Keratinocyte (primary cell): ENCODE data around the gene PALMD. TPM values are rescaled to one million over a fixed set of nuclear protein-coding genes. Genes with fewer than 3 reads are reported as not detected.

Experiments
- DNase-seq: peaks from one replicate; pipeline ENCODE4 v3.0.0-alpha.2; 2011; ENCODE audit warnings: low read depth, missing footprints, low spot score
- FAIRE-seq: peaks from 2 replicates; lab custom pipeline; 2011; peaks lifted over from hg19 to GRCh38; lab: Jason Lieb, UNC
- H2AFZ ChIP-seq: 2 replicates; pipeline ENCODE4 v1.6.0; 2012; ENCODE audit warnings: low read length, control low read depth, inconsistent platforms; ENCODE audit not compliant: control insufficient read depth
- H3K27ac ChIP-seq: 2 replicates; pipeline ENCODE4 v1.5.1; 2011; ENCODE audit warnings: low read length; ENCODE audit not compliant: control insufficient read depth, insufficient read depth
- H3K27me3 ChIP-seq: 3 replicates; pipeline ENCODE4 v1.6.0; 2011; ENCODE audit warnings: low read length; ENCODE audit not compliant: control insufficient read depth, insufficient read depth; ENCODE audit errors: extremely low read depth
- H3K36me3 ChIP-seq, 2 experiments: 2 replicates in 1 of 2; 3 replicates in 1 of 2; pipeline ENCODE4 v1.5.1; 2011; ENCODE audit warnings: low read length in 2 of 2, mild to moderate bottlenecking in 1 of 2; ENCODE audit not compliant: control insufficient read depth in 2 of 2, insufficient read depth in 2 of 2; ENCODE audit errors: extremely low read depth in 1 of 2
- H3K4me1 ChIP-seq: 3 replicates; pipeline ENCODE4 v1.5.1; 2011; ENCODE audit warnings: low read length; ENCODE audit not compliant: control insufficient read depth, insufficient read depth; ENCODE audit errors: extremely low read depth
- H3K4me2 ChIP-seq: 3 replicates; pipeline ENCODE4 v1.6.0; 2011; ENCODE audit warnings: low read depth, low read length; ENCODE audit not compliant: control insufficient read depth, insufficient read depth; ENCODE audit errors: extremely low read depth
- H3K4me3 ChIP-seq, 3 experiments: fragments of 200-600 bp in 1 of 3; sonication (generic) in 1 of 3; 2 replicates in 2 of 3; 3 replicates in 1 of 3; pipeline ENCODE4 v1.5.1; 2011 to 2016; ENCODE audit warnings: low read length in 3 of 3, mild to moderate bottlenecking in 3 of 3, control low read depth in 2 of 3, inconsistent platforms in 1 of 3, low read depth in 1 of 3, mixed read lengths in 1 of 3, mixed run types in 1 of 3, moderate library complexity in 1 of 3; ENCODE audit not compliant: control insufficient read depth in 2 of 3, insufficient read depth in 2 of 3; ENCODE audit errors: extremely low read depth in 1 of 3
- H3K79me2 ChIP-seq: 2 replicates; pipeline ENCODE4 v1.6.0; 2012; ENCODE audit warnings: low read length; ENCODE audit not compliant: control insufficient read depth, insufficient read depth
- H3K9ac ChIP-seq: 3 replicates; pipeline ENCODE4 v1.6.0; 2011; ENCODE audit warnings: low read length; ENCODE audit not compliant: control insufficient read depth, insufficient read depth; ENCODE audit errors: extremely low read depth
- H3K9me1 ChIP-seq: 3 replicates; pipeline ENCODE4 v1.6.0; 2011; ENCODE audit warnings: low read length; ENCODE audit not compliant: control insufficient read depth, insufficient read depth; ENCODE audit errors: extremely low read depth
- H3K9me3 ChIP-seq: 2 replicates; pipeline ENCODE4 v1.5.1; 2012; ENCODE audit warnings: low read depth, low read length; ENCODE audit not compliant: control insufficient read depth
- H4K20me1 ChIP-seq: 3 replicates; pipeline ENCODE4 v1.6.0; 2011; ENCODE audit warnings: low read length; ENCODE audit not compliant: control insufficient read depth, insufficient read depth; ENCODE audit errors: extremely low read depth
- CTCF ChIP-seq, 3 experiments: IDR thresholded peaks in 1 of 3; conservative IDR thresholded peaks in 1 of 3; optimal IDR thresholded peaks in 1 of 3; 2 replicates in 2 of 3; 3 replicates in 1 of 3; pipeline versions ENCODE3 to v1.5.1; 2011; ENCODE audit warnings: low read length in 3 of 3, mild to moderate bottlenecking in 3 of 3, moderate library complexity in 2 of 3, control low read depth in 1 of 3, inconsistent platforms in 1 of 3; ENCODE audit not compliant: insufficient read depth in 2 of 3; ENCODE audit errors: extremely low read depth in 1 of 3
- EZH2 ChIP-seq: IDR thresholded peaks from one replicate; pipeline ENCODE4 v1.6.1; 2012; ENCODE audit warnings: inconsistent platforms, mild to moderate bottlenecking, low read length, moderate library complexity
- dilution Hi-C: fragments of 300-500 bp; cut with MboI; formaldehyde crosslinking; loops from one replicate; pipeline ENCODE4 v1.7.0; 2020; ENCODE audit warnings: low sequenced_read_pairs; ENCODE audit not compliant: extremely low pct_ligation_motif_present
- polyA plus RNA-seq, 5 experiments: library from polyadenylated mRNA; depleted of rRNA in 3 of 5; stranded (reverse) in 3 of 5; stranded (forward) in 1 of 5; unstranded in 1 of 5; fragments of >200 nt; gene quantifications; 1 replicate in 1 of 5; 2 replicates in 3 of 5; 3 replicates in 1 of 5; pipeline versions ENCODE4 v1.2.1 to v1.2.3, GENCODE V29; 2011 to 2012; ENCODE audit warnings: missing spikeins in 2 of 5, low read depth in 1 of 5, low replicate concordance in 1 of 5

The PALMD gene
- polyA plus RNA-seq, 1 donor (not counting 4 experiments of a cell fraction or from before 2014, with no cell fraction given), result 6.8 TPM

DNA sequence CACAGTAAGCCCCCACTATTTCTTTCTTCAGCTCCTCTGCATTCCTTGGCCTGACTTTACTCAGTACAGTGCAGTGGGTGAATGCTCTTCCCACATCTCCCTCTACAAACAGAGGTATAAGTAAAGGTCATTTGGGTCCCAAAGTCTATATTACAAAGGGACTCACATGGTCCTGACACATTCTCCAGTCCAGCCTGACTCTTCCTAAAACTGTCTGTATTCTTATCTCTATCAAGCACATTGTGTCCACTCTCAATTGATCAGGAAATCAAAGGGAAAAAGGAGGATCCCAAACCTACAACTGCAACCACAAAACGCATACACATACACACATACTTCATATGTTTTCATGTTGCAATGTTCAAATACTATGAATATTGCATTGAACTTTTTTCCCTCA is 71.1 kb downstream of the PALMD start:
- no peaks in the 10 kb centered on the region for H4K20me1 ChIP-seq
- dilution Hi-C loops, result no loop called here
- no peaks in the 10 kb centered on the region for H3K79me2 ChIP-seq
- no peak for DNase-seq
- H3K4me1 ChIP-seq, result no peaks in the 10 kb centered on the region
- H3K4me2 ChIP-seq, result no peak overlapping the region
- no peak overlapping the region for H3K9ac ChIP-seq
- no peak overlapping the region for H3K27ac ChIP-seq
- H3K9me3 ChIP-seq, result no peaks in the 10 kb centered on the region
- H3K4me3 ChIP-seq, result no peak overlapping the region
- no peak for TF ChIP-seq CTCF (optimal IDR thresholded peaks at IDR 0.05 in 1 of 3, IDR thresholded peaks at IDR 0.05 in 1 of 3, conservative IDR thresholded peaks at IDR 0.05 in 1 of 3; ENCODE audit: extremely low read depth in 1 of 3, insufficient read depth in 2 of 3, low read length in 3 of 3)
- TF ChIP-seq EZH2, result no peak
- peaks cover 0 to 12% of the 10 kb centered on the region in 2 experiments for H3K36me3 ChIP-seq
- no peak for FAIRE-seq
- H2AFZ ChIP-seq, result no peak overlapping the region
- H3K27me3 ChIP-seq, result no peaks in the 10 kb centered on the region
- no peaks in the 10 kb centered on the region for H3K9me1 ChIP-seq

DNA sequence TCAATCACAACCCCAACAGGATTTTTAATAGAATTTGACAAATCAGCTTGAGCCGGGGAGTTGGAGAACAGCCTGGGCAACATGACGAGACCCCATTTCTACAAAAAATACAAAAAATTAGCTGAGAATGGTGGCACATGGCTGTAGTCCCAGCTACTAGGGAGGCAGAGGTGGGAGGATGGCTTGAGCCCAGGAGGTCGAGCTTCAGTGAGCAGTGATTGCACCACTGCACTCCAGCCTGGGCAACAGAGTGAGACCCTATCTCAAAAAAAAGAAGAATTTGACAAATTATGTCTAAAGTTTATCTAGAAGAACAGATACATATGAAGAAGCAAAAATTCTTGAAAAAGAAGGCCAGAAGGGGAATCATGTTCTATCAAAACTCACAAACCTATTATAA is 77.3 kb downstream of the PALMD start:
- H3K27me3 ChIP-seq, result no peaks in the 10 kb centered on the region
- no peaks in the 10 kb centered on the region for H3K9me3 ChIP-seq
- no peaks in the 10 kb centered on the region for H3K4me1 ChIP-seq
- TF ChIP-seq CTCF (optimal IDR thresholded peaks at IDR 0.05 in 1 of 3, IDR thresholded peaks at IDR 0.05 in 1 of 3, conservative IDR thresholded peaks at IDR 0.05 in 1 of 3; ENCODE audit: extremely low read depth in 1 of 3, insufficient read depth in 2 of 3, low read length in 3 of 3), result no peak
- no peak for TF ChIP-seq EZH2
- no peak overlapping the region for H3K4me2 ChIP-seq
- H2AFZ ChIP-seq, result no peak overlapping the region
- H3K27ac ChIP-seq, result no peak overlapping the region
- H3K36me3 ChIP-seq, result peaks cover 0 to 3% of the 10 kb centered on the region in 2 experiments
- H3K79me2 ChIP-seq, result no peaks in the 10 kb centered on the region
- no peaks in the 10 kb centered on the region for H3K9me1 ChIP-seq
- DNase-seq (no peak), FAIRE-seq (no peak)
- H3K9ac ChIP-seq, result no peak overlapping the region
- dilution Hi-C loops, result no loop called here
- H4K20me1 ChIP-seq, result no peaks in the 10 kb centered on the region
- no peak overlapping the region for H3K4me3 ChIP-seq
